Astrocyte (in vitro differentiated cells and primary cell): ENCODE measurements around the gene ZDHHC8. TPM values are rescaled to one million over a fixed set of nuclear protein-coding genes. Genes with fewer than 3 reads are reported as not detected.

Experiments
- DNase-seq: peaks from one replicate; pipeline ENCODE4 v3.0.0-alpha.2; 2010; ENCODE audit warnings: low read depth
- FAIRE-seq: peaks from 2 replicates; lab custom pipeline; 2011; peaks lifted over from hg19 to GRCh38; lab: Jason Lieb, UNC
- H2AFZ ChIP-seq: 2 replicates; pipeline ENCODE4 v1.6.0; 2012; ENCODE audit warnings: low read depth, low read length, inconsistent platforms
- H3K27ac ChIP-seq: 2 replicates; pipeline ENCODE4 v1.5.1; 2011; ENCODE audit warnings: low read depth, low read length, inconsistent platforms
- H3K27me3 ChIP-seq: 2 replicates; pipeline ENCODE4 v1.6.0; 2011; ENCODE audit warnings: low read length, inconsistent platforms; ENCODE audit not compliant: insufficient read depth
- H3K36me3 ChIP-seq: 2 replicates; pipeline ENCODE4 v1.5.1; 2011; ENCODE audit warnings: low read length, inconsistent platforms; ENCODE audit not compliant: insufficient read depth
- H3K4me1 ChIP-seq: 2 replicates; pipeline ENCODE4 v1.5.1; 2011; ENCODE audit warnings: low read length, inconsistent platforms; ENCODE audit not compliant: insufficient read depth
- H3K4me2 ChIP-seq: 2 replicates; pipeline ENCODE4 v1.6.0; 2012; ENCODE audit warnings: low read length, inconsistent platforms
- H3K4me3 ChIP-seq: 2 replicates; pipeline ENCODE4 v1.5.1; 2011; ENCODE audit warnings: low read depth, mild to moderate bottlenecking, low read length, inconsistent platforms; ENCODE audit not compliant: insufficient read depth
- H3K79me2 ChIP-seq: 2 replicates; pipeline ENCODE4 v1.6.0; 2012; ENCODE audit warnings: mild to moderate bottlenecking, low read length, inconsistent platforms; ENCODE audit not compliant: insufficient read depth
- H3K9ac ChIP-seq: 2 replicates; pipeline ENCODE4 v1.6.0; 2012; ENCODE audit warnings: mild to moderate bottlenecking, low read length, inconsistent platforms
- H3K9me3 ChIP-seq: 2 replicates; pipeline ENCODE4 v1.5.1; 2012; ENCODE audit warnings: low read depth, mild to moderate bottlenecking, low read length, inconsistent platforms; ENCODE audit not compliant: insufficient read depth
- H4K20me1 ChIP-seq: 2 replicates; pipeline ENCODE4 v1.6.0; 2012; ENCODE audit warnings: low read length, inconsistent platforms; ENCODE audit not compliant: insufficient read depth
- H3K27ac Mint-ChIP-seq: one replicate; pipeline ENCODE4 v1.8.0; 2021; ENCODE audit warnings: mild to moderate bottlenecking, mixed read lengths; ENCODE audit not compliant: unreplicated experiment
- H3K27me3 Mint-ChIP-seq: one replicate; pipeline ENCODE4 v1.8.0; 2021; ENCODE audit warnings: low read depth, mixed read lengths; ENCODE audit not compliant: unreplicated experiment
- H3K36me3 Mint-ChIP-seq: one replicate; pipeline ENCODE4 v1.8.0; 2021; ENCODE audit warnings: low read depth, mixed read lengths; ENCODE audit not compliant: unreplicated experiment
- H3K4me1 Mint-ChIP-seq: one replicate; pipeline ENCODE4 v1.8.0; 2021; ENCODE audit warnings: low read depth, mixed read lengths; ENCODE audit not compliant: unreplicated experiment
- H3K4me3 Mint-ChIP-seq: one replicate; pipeline ENCODE4 v1.8.0; 2021; ENCODE audit warnings: mild to moderate bottlenecking, moderate library complexity, mixed read lengths; ENCODE audit not compliant: unreplicated experiment
- H3K9me3 Mint-ChIP-seq: one replicate; pipeline ENCODE4 v1.8.0; 2021; ENCODE audit warnings: mild to moderate bottlenecking, mixed read lengths; ENCODE audit not compliant: unreplicated experiment
- EZH2 ChIP-seq: IDR thresholded peaks from 2 replicates; pipeline ENCODE4 v1.6.1; 2012; ENCODE audit warnings: mild to moderate bottlenecking, low read length, inconsistent platforms; ENCODE audit not compliant: insufficient read depth
- total RNA-seq: library from RNA; stranded (reverse); gene quantifications from 2 replicates; pipeline ENCODE4 v1.2.1, GENCODE V29; 2021
- TF ChIP-seq, protein P1 (sequence below): IDR thresholded peaks from 2 replicates; pipeline ENCODE4 v1.5.1; 2011; ENCODE audit warnings: low read depth, mild to moderate bottlenecking, inconsistent platforms, low read length, moderate library complexity; ENCODE audit not compliant: insufficient read depth

Gene ZDHHC8
- total RNA-seq, 1 donor from 2014 or later, result 88.3 TPM

- Mint-ChIP-seq H3K36me3 (peaks cover 16% of the 10 kb centered on the region), H3K27ac (no peak overlapping the region), H3K9me3 (no peaks in the 10 kb centered on the region), H3K27me3 (no peaks in the 10 kb centered on the region), H3K4me1 (peaks cover 2% of the 10 kb centered on the region), H3K4me3 (peak overlapping the region; percentile 34)
- no peaks in the 10 kb centered on the region for H3K9me3 ChIP-seq
- H3K79me2 ChIP-seq, result peaks cover 79% of the 10 kb centered on the region
- H3K36me3 ChIP-seq, result peaks cover 59% of the 10 kb centered on the region
- DNase-seq (no peak), FAIRE-seq (no peak)
- H3K4me1 ChIP-seq, result no peaks in the 10 kb centered on the region
- no peak overlapping the region for H3K4me3 ChIP-seq
- no peak for TF ChIP-seq EZH2
- no peak overlapping the region for H2AFZ ChIP-seq
- H3K4me2 ChIP-seq, result no peak overlapping the region
- no peak overlapping the region for H3K9ac ChIP-seq
- no peak overlapping the region for H3K27ac ChIP-seq
- peaks cover 79% of the 10 kb centered on the region for H4K20me1 ChIP-seq
- H3K27me3 ChIP-seq, result no peaks in the 10 kb centered on the region
Measured at GRCh38 chr22:20102203-20102780, 29.3 kb upstream of the ZDHHC8 start.

DNA sequence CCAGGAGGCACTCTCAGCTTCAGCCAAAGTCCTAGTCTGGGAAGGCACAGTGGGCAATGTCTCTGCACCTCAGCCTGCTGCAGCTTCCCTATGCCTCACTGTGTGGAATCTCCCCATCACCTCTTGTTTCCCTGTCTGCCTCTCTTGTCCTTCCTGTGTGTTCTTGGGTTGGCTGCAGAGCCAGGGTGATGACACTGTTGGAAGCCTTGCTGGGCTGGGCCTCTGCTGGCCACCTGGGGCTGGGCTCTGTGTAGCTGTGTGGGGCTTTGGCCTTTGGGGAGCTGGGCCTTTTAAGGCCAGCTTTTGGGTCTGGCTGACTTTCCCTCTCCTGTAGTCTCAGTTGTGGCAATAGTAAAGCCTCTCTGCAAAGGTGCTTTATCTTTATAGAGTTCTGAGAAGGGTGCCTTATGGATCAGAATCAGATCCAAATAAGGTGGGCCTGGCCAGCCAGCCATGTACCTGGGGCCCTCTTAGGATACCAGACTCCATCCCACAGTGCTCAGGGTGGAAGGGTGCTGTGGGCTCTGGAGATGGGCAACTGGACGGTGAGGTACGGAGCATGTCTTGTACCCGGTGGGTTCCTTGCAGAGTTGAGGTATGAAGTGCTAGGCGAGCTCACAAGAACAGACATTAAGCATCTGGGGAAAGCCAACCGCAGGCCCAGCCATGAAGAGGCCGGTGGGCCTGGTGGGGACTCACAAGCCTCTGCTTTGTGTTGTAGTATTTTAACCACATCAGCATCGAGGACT lies 26.0 kb upstream of the ZDHHC8 start:
- Mint-ChIP-seq H3K27me3 (no peaks in the 10 kb centered on the region), H3K9me3 (no peaks in the 10 kb centered on the region), H3K4me3 (no peak overlapping the region), H3K36me3 (peaks cover 9% of the 10 kb centered on the region), H3K27ac (no peak overlapping the region), H3K4me1 (peaks cover 2% of the 10 kb centered on the region)
- peaks cover 56% of the 10 kb centered on the region for H3K79me2 ChIP-seq
- H3K27ac ChIP-seq, result no peak overlapping the region
- no peak overlapping the region for H3K9ac ChIP-seq
- H3K36me3 ChIP-seq, result peaks cover 59% of the 10 kb centered on the region
- H4K20me1 ChIP-seq, result peaks cover 87% of the 10 kb centered on the region
- H2AFZ ChIP-seq, result no peak overlapping the region
- TF ChIP-seq EZH2, result no peak
- TF ChIP-seq, protein P1, sequence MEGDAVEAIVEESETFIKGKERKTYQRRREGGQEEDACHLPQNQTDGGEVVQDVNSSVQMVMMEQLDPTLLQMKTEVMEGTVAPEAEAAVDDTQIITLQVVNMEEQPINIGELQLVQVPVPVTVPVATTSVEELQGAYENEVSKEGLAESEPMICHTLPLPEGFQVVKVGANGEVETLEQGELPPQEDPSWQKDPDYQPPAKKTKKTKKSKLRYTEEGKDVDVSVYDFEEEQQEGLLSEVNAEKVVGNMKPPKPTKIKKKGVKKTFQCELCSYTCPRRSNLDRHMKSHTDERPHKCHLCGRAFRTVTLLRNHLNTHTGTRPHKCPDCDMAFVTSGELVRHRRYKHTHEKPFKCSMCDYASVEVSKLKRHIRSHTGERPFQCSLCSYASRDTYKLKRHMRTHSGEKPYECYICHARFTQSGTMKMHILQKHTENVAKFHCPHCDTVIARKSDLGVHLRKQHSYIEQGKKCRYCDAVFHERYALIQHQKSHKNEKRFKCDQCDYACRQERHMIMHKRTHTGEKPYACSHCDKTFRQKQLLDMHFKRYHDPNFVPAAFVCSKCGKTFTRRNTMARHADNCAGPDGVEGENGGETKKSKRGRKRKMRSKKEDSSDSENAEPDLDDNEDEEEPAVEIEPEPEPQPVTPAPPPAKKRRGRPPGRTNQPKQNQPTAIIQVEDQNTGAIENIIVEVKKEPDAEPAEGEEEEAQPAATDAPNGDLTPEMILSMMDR, result no peak
- no peaks in the 10 kb centered on the region for H3K4me1 ChIP-seq
- DNase-seq (no peak), FAIRE-seq (no peak)
- H3K9me3 ChIP-seq, result no peaks in the 10 kb centered on the region
- H3K4me3 ChIP-seq, result no peak overlapping the region
- H3K4me2 ChIP-seq, result no peak overlapping the region
- no peaks in the 10 kb centered on the region for H3K27me3 ChIP-seq

DNA sequence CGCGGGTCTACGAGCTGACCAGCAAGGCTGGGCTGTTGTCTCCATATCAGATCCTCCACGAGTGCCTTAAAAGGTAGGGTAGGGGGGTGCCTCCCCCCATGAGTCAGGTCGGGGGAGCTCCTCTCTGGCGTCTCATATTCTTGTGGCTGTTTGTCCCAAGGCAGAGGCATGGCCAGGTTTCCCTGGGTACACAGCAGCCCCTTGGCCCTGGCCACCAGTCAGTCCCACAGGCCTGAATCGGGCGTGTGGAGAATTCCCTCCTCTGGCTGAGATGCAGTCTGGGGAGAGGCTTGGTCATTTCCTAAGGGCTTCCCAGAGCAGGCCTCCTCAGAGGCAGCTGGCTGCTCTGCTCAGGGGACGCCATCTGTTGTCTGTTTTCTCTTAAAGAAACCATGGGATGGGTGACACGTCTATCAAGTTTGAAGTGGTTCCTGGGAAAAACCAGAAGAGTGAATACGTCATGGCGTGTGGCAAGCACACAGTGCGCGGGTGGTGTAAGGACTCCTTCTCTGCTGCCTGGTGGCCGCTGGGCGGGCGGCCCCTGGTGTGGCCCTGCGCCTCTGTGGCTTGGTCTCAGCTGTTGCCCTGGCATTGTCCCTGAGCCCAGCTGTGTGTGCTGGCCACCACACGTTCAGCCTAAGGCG lies 25.3 kb upstream of the ZDHHC8 start:
- peaks cover 11% of the 10 kb centered on the region for H3K36me3 Mint-ChIP-seq
- H3K27me3 Mint-ChIP-seq, result no peaks in the 10 kb centered on the region
- Histone ChIP-seq H3K9me3 (no peaks in the 10 kb centered on the region), H3K27ac (no peak overlapping the region), H3K4me1 (no peaks in the 10 kb centered on the region), H3K4me2 (no peak overlapping the region), H3K79me2 (peaks cover 50% of the 10 kb centered on the region), H3K36me3 (peaks cover 58% of the 10 kb centered on the region), H4K20me1 (peaks cover 92% of the 10 kb centered on the region), H3K27me3 (no peaks in the 10 kb centered on the region), H3K4me3 (no peak overlapping the region), H3K9ac (no peak overlapping the region), H2AFZ (no peak overlapping the region)
- DNase-seq (no peak), FAIRE-seq (no peak)
- no peak overlapping the region for H3K27ac Mint-ChIP-seq
- TF ChIP-seq, protein P1, result no peak
- no peak for TF ChIP-seq EZH2
- peaks cover 2% of the 10 kb centered on the region for H3K4me1 Mint-ChIP-seq
- H3K4me3 Mint-ChIP-seq, result no peak overlapping the region
- H3K9me3 Mint-ChIP-seq, result no peaks in the 10 kb centered on the region
